M059J (cell line): ENCODE results near the gene CYSTM1. TPM values are rescaled to one million over a fixed set of nuclear protein-coding genes. Genes with fewer than 3 reads are reported as not detected.
A peak's percentile ranks its signal among the peaks of the same experiment; 100 is the strongest.
"Not testable (repeated sequence)": the region's sequence is repeated elsewhere in the genome, so short reads cannot be mapped to it uniquely, and the experiment has no call there.

Source experiments
- DNase-seq: peaks from one replicate; pipeline ENCODE4 v3.0.0-alpha.2; 2012; ENCODE audit warnings: low read depth
- total RNA-seq: library from RNA; depleted of rRNA; stranded (reverse); fragments of >200 nt; shearing (Covaris generic); gene quantifications from 2 replicates; pipeline ENCODE4 v1.2.3, GENCODE V29; 2014

Gene CYSTM1
- total RNA-seq, 1 experiment from 2014 or later, result 43.6 TPM

DNA sequence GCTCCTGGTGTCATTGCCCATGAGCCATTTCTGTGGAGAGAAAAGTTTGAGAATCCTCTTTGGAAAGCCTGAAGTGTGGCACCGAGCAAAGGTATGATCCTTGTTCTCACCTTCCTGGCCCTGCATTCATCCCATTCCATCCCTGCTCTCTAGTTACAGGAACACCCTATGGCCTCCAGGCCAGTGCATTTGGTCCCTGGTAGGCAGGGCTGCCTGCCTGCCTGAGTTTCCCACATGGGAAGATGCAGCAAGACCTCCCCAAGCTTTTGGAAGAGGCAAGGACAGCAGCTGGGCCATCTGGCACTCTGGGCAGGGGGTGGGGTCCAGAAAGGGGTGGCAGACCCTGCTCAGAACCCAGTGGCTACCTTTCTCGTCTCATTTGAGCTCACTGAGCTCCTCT is 24.8 kb upstream of the CYSTM1 start:
- no peak for DNase-seq

DNA sequence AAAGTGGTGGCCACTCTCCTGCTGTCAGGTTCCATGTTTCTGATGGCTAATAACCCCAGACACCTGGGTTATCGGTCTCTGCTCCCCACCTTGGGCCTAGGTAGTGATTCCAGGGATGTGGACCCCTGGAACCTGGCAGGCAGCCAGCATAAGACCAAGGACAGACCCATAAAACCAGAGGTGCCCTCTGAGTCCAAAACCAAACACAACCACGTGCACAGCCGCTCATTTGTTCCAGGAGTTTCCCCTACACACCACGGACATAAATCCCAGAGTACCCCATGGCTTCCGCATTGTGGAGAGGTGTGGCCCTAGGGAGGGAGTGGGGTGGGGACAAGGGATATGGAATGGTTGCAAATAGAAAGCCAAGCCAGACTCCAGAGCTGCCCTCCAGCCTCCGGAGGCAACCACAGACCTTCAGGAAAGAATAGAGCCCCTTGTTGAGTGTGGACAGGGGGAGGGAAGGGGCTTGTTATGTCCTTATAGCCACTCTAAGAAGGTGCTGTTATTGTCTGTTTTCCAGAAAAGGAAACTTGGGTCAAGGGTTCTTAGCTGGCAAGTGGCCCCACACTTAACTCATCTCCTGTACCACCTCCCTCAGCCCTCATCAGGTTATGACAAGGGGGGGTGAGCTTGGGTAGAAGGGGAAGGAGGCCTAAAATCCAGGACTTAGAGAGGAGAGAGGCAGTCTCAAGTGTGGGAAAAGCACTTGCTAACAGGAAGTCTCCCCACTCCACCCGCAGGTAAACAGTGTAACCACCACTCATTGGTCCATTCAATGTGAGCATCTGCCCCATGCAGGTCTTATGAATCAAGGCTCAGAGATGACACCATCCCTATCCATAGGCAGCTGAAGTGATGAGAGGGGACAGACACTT is 23.6 kb upstream of the CYSTM1 start:
- no peak for DNase-seq

DNA sequence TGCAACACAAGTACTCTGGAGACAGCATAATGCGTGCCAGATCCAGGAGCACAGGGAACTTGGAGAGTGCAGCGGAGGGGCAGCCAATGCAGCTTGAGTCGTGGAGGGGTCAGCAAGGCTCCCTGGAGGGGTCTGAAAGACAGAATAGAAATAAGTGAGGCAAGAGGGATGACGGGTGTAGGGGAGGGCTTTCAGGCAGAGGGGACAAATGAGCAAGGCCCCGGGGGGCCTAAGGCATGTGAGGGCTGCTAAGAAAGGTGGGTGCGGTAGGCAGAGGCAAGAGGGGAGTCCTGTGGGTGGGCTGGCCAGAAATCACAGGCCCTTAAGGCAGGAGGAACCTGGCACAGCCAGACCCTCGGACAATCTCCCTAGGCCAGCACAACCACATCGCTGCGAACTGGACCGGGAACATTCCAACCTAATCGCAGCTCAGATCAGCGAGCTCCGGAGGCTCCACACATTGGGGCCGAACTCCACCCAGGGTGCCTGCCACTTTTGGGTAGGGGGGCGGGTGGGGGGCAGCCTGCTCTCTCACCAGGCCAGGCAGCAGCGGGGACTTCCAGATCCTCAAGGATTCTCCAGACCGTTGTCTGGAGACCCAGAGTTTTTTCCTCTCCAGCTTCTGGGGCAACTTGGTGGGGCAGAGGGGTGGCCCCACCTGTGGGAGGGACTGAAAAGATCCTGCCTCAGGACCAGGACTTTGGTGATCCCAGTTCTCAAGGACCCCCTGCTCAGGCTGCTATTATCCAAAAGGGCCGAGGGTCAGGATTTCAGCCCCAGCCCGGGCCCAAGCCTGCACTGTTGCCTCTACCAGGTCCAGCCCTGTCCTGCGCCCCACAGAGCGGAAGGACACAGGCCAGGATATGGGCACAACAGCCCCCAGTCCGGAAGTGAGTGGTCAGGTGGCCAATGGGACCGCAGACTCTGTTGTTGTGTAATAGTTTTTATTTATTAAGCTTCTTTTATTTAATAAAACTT is 22.7 kb upstream of the CYSTM1 start:
- DNase-seq, result no peak

DNA sequence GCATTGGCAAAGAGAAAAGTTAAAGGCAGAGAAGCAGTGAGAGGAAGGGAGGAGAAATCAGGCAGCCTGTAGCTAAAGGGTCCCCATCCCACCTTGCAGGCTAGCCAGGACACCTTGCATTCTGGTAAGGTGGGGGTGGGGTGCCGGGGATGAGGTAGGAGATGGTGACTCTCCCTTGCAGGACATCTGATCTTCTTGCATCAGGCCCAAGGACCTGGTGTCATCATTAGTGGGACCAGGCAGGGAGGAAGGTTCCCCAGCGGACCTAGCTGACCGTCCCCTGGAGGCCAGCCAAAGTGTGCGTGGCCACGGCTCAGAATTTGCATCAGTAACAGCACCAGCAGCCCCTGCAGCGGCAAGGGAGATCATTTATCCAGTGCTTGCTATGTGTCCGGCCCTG is 21.7 kb upstream of the CYSTM1 start:
- DNase-seq, result no peak

DNA sequence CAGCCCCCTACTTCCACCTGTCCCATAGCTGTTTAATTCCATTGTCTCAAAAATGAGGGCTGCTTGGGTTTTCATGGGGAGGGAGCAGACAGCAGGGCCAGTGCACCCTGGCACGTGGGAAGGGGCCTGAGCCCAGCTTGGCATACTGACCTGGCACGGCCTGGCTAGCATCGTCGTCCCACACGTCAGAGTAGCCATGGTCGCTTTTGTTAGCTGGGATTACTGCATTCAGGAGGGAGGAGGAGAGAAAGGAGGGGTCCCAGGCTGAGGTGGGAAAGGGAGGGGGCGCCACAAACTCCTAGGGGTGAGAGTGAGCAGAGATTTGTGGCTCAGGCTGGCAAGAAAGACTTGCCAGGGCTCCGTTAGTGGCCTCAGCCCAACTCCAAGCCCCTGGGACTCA is 21.1 kb upstream of the CYSTM1 start:
- DNase-seq, result no peak

DNA sequence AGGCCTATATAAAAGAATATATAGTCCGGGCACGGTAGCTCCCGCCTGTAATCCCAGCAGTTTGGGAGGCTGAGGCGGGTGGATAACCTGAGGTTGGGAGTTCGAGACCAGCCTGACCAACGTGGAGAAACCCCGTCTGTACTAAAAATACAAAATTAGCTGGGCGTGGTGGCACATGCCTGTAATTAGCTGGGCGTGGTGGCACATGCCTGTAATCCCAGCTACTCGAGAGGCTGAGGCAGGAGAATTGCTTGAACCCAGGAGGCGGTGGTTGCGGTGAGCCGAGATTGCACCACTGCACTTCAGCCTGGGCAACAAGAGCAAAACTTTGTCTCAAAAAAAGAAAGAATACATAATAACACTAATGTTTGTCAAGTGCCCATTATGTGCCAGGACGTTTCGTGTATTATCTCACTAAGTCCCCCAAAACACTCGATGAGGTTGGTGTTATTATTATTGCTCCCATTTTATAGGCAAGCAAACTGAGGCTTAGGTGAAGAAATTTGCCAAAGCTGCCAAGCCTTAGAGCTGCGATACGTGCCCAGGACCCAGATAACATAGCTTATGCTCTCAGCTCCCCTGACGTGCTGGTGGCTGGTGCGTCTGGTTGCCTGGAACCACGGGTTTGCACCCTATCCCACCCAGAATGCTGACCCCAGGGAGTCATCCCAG is 20.1 kb upstream of the CYSTM1 start:
- DNase-seq, result not testable (repeated sequence)

DNA sequence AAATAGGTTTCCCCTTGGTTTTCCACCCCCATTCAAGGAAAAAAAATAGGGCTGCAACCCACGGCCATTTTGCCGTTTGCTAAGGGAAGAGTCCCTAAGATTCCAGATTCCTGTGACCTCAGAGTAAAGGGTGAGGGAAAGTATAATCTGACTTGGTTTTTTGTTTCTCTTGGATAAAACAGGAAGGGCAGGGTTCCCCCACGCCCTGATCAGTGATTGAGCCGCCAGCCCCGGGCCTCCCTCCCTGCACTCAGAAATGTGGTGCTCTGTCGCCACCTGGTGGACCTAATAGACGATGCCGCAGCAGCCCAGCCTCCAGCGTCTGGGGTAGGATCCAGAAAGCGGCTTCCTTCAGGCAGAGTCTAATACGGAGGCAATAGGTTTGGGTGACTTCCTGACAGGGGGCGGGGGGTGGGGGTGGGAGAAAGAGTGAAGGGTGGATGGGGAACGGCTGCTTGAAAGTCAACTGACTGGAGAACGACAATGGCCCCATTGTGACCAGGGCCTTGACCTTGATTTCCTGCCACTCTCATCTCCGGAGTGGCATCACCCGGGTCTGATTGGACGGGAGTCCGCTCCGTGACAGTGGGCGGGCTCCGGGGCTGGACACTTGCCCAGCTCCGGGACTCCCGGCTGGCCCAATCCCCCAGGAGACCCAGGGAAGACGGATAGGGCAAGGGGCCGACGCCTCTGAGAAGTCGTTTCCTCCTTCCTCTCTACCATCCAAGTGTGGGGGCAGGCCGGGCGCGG is 17.8 kb upstream of the CYSTM1 start:
- DNase-seq, result peak; percentile 78

DNA sequence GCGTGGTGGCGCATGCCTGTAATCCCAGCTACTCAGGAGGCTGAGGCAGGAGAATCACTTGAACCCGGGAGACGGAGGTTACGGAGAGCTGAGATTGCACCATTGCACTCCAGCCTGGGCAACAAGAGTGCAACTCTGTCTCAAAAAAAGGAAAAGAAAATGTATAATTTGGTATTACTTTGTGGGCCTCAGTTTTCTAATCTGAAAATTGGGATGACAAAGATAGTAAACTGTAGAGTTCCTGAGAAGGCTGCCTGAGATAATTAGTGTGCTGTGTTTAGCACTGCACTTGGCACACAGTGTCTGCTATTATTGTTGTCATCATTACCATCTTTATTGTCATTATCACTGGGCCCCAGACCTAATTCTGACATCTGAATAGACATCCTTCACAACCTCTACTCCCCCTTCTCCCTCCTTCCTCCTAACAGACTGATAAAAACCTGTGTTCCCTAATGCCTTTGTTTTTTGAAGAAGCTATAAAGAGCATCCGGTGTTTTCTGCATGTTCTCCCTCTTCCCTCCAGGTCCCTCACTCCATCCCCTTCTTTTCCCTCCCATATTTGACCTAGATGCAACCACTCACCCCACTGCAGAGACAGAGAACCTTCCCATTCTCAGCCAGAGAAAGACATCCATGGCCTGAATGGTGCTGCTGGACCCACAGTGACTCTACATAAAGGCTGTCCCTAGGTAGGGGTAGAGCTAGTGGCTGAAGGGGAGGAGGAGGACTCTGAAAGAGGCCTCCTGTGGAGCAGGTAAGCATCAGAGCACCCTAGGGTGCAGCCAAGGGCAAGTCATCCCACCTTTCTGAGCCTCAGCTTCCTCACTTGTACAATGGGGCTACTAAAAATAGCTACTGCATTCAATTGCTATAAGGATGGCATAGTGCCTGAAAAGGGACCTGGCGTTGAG is 15.7 kb upstream of the CYSTM1 start:
- no peak for DNase-seq

DNA sequence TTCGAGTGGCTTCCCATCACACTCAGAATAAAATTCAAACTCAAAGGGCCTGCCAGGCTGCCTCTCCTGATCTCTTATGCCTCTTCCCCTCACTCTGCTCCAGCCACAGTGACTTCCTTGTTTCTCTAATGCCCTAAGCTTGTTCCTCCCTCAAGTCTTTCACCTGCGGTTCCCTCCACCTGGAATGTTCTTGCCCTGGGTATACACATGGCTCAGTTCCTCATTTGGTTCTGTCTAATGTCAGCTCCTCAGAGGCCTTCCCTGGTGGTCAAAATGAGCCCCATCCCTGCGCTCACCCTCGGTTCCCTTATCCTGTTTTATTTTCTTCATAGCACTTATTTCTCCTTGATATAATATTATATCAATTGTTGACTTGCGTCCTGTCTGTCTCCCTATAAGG is 12.7 kb upstream of the CYSTM1 start:
- DNase-seq, result no peak

DNA sequence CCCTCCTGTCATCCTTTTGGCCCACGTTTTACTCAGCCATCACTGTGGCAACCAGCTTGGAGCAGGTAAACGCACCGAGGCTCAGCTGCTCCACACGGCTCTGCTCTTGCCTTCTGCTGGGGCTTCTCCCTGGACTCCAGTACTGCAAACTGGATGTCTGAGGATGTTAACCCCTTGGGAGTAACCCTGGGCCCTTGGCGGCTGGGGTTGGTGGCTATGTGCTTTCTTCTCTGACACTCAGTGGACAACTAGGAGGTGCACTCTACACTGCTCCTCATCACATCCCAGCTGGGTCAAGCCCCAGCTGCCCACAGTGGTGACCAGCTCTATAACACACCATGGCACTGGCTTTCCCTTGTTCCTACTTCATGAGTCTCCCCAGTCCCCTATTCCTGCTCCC is 12.2 kb upstream of the CYSTM1 start:
- DNase-seq, result no peak

DNA sequence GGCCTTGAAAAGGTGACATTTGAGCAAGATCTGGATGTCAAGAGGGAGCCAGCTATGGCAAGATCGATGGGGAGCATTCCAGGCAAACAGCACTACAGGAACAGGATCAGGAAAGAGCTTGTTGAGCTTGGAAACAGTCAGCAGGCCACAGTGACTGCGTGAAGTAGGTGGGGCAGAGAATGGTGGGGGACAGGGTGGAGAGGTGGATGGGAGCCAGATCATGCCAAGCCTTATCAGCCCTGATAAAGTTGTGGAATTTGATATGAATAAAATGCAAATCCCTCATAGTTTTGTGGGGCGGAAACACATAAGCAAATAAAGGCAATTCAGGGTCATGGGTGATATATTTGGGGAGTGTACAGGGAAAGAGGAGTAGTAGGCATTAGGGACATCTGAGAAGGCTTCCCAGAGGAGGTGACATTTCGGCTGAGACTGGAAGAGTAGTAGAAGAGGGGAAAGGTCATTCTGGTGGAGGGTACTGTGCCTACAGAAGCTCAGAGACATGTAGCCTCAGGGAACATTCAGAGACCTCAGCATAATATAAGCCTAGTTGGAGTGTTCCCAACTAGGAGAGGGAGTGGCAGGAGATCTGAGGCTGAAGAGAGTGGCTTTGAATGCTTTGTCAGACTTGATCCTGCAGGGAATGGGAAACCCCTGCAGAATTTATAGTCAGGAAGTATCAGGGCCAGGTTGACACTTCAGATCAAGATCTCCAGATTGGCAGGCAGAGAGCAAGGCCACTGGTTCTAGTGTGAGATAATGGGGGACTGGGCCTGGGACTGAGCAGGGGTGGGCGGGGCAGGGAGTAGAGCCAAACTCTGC is 9.7 kb upstream of the CYSTM1 start:
- DNase-seq, result no peak

DNA sequence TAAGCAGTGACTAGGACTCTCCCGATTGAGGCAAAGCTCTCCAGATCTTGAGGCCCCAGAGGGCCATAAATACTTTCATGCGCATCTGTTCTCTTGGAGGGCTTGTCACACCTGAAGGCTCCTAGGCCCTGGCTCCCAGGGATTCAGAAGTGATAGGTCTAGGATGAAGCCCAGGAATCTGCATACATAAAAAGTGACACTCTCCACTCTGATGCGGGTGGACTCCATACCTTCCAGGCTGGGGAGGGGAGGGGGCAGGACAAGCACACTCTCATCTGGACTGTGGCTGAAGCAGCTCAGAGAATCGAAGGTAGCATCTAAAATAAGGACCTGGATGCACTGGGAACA is 9.1 kb upstream of the CYSTM1 start:
- no peak for DNase-seq

DNA sequence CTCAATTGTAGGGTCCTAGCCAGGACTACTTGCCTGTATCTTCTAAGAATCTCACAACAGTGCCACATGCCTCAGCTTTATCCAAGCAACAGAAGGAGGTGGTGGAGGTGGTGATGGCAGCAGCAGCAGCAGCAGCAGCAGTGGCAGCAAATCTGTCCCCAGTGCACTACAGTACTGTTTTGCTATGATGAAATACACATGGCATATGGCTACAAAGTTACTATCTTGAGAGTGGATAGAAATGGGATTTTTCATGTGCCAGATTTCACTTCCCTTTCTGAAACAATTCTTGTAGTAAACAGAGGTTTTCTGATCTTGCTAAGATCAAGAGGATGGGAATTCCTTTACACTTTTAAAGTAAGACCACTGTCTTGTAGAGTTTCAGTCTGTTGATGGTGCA is 8.1 kb upstream of the CYSTM1 start:
- DNase-seq, result no peak

DNA sequence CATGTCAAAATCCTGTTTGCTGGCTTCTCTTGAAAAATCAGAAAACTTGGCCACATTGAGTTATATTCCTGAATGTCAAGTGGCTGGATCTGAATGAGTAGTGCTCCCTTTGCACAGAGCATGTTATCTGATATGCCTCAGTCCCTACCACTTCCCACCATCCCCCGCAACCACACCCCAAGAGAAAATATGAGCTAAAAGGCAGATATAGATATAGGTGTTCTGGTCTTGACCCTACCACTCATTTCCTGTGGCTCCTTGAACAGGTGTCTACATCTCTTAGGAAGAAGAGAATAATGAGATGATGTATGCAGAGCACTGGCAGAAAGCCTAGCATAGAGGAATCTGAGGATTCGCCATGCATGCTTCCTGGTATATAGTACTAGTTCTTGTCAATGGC is 6.6 kb upstream of the CYSTM1 start:
- DNase-seq, result no peak

DNA sequence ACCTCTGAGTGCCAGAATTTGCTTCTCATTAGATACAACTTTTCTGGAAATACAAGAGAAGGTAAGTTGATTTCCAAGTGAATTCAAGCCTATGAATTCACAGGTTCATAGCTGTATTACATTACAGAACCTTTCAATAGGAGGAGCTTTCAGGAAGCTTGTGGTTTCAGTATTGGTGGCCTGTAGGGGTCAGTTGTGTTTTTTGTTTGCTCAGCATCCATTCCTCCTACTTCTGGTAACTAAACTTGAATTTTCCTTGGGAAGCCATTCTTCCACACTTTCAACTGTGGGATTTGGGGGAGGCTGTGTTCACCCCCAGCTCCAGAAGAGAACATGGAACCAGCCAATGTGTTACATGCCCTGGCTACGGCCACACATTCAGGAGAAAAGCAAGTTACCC is 5.6 kb upstream of the CYSTM1 start:
- peak; percentile 42 for DNase-seq

DNA sequence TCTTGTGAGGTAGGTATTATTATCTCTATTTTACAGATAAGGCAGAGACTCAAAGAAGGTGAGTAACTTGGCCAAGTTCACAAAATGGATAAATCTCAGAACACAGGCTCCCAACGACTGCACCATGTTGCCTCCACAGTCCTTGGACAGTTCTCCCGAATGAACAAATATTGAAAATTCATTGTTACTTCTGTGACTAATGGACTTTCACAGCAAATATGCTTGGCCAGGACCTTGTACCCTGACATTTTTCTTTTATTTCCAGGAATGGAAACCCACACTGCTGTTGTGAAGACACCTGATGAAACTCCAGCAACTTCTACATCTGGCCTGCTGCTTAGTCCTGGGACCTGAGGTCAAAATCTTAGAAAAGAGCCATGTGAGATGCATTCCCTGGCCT is 2.5 kb upstream of the CYSTM1 start:
- DNase-seq, result no peak

DNA sequence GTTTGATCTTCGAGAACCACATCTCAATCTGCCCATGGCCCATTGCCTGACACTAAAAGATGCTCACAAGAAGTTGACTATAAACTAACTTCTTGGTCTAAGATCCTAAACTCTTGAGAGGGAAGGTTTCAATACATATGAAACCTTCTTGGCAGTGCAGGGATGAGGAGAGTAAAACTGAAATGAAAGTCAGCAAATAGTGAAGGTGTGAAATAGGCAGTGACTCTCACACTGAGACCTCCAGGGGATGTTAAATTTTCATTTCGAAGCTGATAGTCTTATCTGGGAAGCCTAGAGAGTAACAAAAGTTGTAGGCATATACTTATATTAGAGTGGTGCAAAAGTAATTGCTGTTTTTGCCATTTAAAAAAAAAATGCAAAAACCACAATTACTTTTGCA is 974 bp upstream of the CYSTM1 start:
- no peak for DNase-seq

DNA sequence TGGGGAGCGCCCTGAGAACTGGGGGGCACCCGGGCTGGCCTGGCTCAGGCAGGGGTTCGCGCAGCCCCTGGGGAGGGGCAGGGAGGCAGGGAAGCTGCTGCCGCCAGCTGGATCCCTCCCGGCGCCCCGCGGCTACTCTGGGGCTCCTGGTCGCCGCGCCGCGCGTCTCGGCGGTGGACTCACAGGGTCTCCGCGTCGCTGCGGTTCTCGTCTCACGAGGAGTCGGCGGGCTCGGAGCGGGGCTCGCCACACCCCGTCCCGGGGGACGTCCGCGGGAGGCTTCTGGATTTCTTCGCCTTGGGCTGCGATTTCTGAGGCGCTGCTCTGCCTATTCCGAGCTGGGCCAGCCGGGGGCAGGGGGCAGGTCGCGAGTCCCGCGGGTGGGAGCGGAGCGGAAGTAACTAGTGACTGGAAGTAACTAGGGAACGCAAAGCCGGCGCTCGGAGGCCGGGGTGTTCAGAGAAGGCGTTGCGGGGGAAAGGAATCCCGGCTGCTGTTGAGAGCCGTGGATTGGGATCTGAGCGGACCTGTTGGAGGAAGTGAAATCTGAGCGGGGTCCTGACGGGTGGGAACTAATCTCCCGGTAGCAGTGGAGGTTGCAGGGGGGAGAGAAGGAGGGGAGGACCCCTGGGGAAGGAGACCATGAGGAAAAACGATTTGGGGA is 511 bp downstream of the CYSTM1 start:
- DNase-seq, result peak; percentile 69

DNA sequence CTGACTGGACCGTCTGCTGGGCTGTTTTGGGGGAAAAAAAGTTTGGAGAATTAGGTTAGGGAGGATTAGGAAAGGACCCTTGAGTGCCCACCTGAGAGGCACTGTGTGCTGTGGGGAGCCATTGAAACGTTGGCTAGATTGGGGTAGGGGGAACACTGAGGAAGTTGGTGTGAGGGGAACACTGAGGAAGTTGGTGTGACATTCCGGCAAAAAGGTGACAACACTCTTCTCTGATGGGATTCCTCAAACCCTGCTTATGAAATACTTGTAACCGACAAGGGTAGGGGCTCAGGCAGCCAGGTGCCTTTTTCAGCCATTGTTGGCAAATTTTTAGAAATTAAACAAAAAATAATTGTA is 1.0 kb downstream of the CYSTM1 start:
- no peak for DNase-seq
